ENCODE measurements around the gene TMUB1. TPM values are rescaled to one million over a fixed set of nuclear protein-coding genes. Genes with fewer than 3 reads are reported as not detected.

Gene TMUB1
- total and polyA plus RNA-seq, 9 of the 15 experiments (the other 6 are each of a cell fraction or from before 2014, with no cell fraction given), result 0.14 to 241 (median 74.1) TPM

DNA sequence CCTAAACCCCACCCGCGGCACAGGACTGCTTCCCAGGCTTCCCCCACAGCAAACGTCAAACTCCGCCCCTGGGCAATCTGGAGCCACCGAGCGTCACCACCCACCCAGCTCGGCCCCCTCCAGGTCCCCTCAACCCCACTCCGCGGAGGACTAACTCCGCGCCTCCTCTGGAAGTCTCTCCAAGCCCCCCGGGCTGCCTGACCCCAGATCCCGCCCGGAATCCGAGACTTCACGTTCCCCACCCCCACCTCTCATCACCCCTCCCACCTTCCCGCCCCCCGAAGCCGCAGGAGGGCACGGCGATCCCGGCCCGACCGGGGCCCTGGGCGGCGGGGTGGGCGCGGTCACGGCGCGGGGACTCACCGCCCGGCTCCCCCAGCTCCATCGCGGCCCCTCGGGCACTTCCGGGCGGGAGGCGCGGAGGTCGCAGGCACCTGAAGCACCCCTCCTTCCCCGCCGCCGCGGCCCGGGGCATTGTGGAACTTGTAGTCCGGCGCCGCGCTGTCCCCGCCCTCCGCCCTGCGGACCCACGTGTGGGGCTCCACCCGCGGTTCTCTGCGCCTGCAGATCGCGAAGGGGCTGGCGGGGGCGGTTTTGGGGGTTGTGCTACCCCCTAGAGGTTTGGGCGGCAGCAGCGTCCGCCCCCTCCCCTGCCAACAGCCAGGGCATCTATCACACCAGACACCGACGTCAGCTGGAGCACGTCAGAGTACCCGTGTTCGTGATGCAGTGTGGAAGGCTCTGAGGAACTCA is at the start of gene TMUB1 (continued):
- peak; percentile 59 for TF ChIP-seq MEIS2 (IDR thresholded peaks at IDR 0.05; ENCODE audit: partially characterized antibody)
- no peak for TF ChIP-seq SMAD1 (IDR thresholded peaks at IDR 0.05; ENCODE audit: low read depth, low read length, partially characterized antibody)
- TF ChIP-seq GTF2A2 (tag; IDR thresholded peaks at IDR 0.05), result no peak
- TF ChIP-seq ZNF507 (tag; conservative IDR thresholded peaks at IDR 0.05), result no peak
- TF ChIP-seq MTA1 (IDR thresholded peaks at IDR 0.05; ENCODE audit: borderline replicate concordance), result peak; percentile 46; the same call in 1 of the 2 replicates
- peak; percentile 50 to 58; a peak in 2 of 4 replicates for TF ChIP-seq NRF1 (conservative IDR thresholded peaks at IDR 0.05 in 1 of 2, IDR thresholded peaks at IDR 0.05 in 1 of 2)
- TF ChIP-seq RUNX1 (IDR thresholded peaks at IDR 0.05; ENCODE audit: low read depth), result no peak
- TF ChIP-seq, protein P1, sequence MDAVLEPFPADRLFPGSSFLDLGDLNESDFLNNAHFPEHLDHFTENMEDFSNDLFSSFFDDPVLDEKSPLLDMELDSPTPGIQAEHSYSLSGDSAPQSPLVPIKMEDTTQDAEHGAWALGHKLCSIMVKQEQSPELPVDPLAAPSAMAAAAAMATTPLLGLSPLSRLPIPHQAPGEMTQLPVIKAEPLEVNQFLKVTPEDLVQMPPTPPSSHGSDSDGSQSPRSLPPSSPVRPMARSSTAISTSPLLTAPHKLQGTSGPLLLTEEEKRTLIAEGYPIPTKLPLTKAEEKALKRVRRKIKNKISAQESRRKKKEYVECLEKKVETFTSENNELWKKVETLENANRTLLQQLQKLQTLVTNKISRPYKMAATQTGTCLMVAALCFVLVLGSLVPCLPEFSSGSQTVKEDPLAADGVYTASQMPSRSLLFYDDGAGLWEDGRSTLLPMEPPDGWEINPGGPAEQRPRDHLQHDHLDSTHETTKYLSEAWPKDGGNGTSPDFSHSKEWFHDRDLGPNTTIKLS (IDR thresholded peaks at IDR 0.05; ENCODE audit: borderline replicate concordance, low read depth), result peak; percentile 81
- no peak for TF ChIP-seq PHF21A (IDR thresholded peaks at IDR 0.05; ENCODE audit: borderline replicate concordance, low read depth)
- no peak for TF ChIP-seq ZNF263 (CRISPR knock-in tag; IDR thresholded peaks at IDR 0.05; ENCODE audit: borderline replicate concordance)
- peak; percentile 89 for TF ChIP-seq MXI1 (IDR thresholded peaks at IDR 0.05; ENCODE audit: low read depth, low read length)
- TF ChIP-seq MBD2 (IDR thresholded peaks at IDR 0.05; ENCODE audit: borderline replicate concordance, low read depth), result peak; percentile 26; the same call in 1 of the 2 replicates
- TF ChIP-seq, protein P2, sequence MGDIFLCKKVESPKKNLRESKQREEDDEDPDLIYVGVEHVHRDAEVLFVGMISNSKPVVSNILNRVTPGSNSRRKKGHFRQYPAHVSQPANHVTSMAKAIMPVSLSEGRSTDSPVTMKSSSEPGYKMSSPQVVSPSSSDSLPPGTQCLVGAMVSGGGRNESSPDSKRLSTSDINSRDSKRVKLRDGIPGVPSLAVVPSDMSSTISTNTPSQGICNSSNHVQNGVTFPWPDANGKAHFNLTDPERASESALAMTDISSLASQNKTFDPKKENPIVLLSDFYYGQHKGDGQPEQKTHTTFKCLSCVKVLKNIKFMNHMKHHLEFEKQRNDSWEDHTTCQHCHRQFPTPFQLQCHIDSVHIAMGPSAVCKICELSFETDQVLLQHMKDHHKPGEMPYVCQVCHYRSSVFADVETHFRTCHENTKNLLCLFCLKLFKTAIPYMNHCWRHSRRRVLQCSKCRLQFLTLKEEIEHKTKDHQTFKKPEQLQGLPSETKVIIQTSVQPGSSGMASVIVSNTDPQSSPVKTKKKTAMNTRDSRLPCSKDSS (IDR thresholded peaks at IDR 0.05; ENCODE audit: low read depth, partially characterized antibody), result no peak
- 0 out of 2 replicates have a peak, but pooled peaks have one; percentile 52 for TF ChIP-seq CAMTA2 (CRISPR knock-in tag; conservative IDR thresholded peaks at IDR 0.05)
- TF ChIP-seq, protein P3, sequence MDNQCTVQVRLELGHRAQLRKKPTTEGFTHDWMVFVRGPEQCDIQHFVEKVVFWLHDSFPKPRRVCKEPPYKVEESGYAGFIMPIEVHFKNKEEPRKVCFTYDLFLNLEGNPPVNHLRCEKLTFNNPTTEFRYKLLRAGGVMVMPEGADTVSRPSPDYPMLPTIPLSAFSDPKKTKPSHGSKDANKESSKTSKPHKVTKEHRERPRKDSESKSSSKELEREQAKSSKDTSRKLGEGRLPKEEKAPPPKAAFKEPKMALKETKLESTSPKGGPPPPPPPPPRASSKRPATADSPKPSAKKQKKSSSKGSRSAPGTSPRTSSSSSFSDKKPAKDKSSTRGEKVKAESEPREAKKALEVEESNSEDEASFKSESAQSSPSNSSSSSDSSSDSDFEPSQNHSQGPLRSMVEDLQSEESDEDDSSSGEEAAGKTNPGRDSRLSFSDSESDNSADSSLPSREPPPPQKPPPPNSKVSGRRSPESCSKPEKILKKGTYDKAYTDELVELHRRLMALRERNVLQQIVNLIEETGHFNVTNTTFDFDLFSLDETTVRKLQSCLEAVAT (IDR thresholded peaks at IDR 0.05), result no peak
- 0 out of 2 replicates have a peak, but pooled peaks have one; percentile 42 for TF ChIP-seq KLF1 (tag; IDR thresholded peaks at IDR 0.05)
- no peak for TF ChIP-seq MAFG (tag; conservative IDR thresholded peaks at IDR 0.05)
- TF ChIP-seq NEUROD1 (IDR thresholded peaks at IDR 0.05; ENCODE audit: borderline replicate concordance, low read depth, low read length, partially characterized antibody), result peak; percentile 20
- TF ChIP-seq SETDB1 (IDR thresholded peaks at IDR 0.05; ENCODE audit: low read length), result no peak
- TF ChIP-seq GTF2E2 (tag; IDR thresholded peaks at IDR 0.05), result no peak
- TF ChIP-seq BHLHE40 (IDR thresholded peaks at IDR 0.05; ENCODE audit: low read length), result peak; percentile 27; the same call in 1 of the 2 replicates
- TF ChIP-seq, protein P4, sequence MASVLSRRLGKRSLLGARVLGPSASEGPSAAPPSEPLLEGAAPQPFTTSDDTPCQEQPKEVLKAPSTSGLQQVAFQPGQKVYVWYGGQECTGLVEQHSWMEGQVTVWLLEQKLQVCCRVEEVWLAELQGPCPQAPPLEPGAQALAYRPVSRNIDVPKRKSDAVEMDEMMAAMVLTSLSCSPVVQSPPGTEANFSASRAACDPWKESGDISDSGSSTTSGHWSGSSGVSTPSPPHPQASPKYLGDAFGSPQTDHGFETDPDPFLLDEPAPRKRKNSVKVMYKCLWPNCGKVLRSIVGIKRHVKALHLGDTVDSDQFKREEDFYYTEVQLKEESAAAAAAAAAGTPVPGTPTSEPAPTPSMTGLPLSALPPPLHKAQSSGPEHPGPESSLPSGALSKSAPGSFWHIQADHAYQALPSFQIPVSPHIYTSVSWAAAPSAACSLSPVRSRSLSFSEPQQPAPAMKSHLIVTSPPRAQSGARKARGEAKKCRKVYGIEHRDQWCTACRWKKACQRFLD (CRISPR knock-in tag; IDR thresholded peaks at IDR 0.05), result peak; percentile 11; the same call in 1 of the 2 replicates
- peak; percentile 81 for TF ChIP-seq CXXC5 (CRISPR knock-in tag; IDR thresholded peaks at IDR 0.05)

All from K562 (cell line).